NCI-H2081 (cell line): ENCODE results near the gene SLC25A44.

Experiments
- DNase-seq, 2 experiments: peaks; one replicate each; lab custom pipeline; 2025; lab: John Stamatoyannopoulos, UW

Gene SLC25A44

GRCh38 chr1:156241311-156241811, 47.5 kb downstream of the SLC25A44 start:
- DNase-seq = no peak

- DNase-seq = no peak
These were observed 48.0 kb downstream of the SLC25A44 start, which contains the start of gene BGLAP for GRCh38 chr1:156241926-156242325. TSS of gene BGLAP (plus strand) at chr1:156242184. CDS start at chr1:156242232, 48 bp downstream.

- no peak for DNase-seq
These were observed 48.8 kb downstream of the SLC25A44 start for GRCh38 chr1:156242738-156243137.

GRCh38 chr1:156244126-156244525, 50.2 kb downstream of the SLC25A44 start:
- DNase-seq = no peak

GRCh38 chr1:156244712-156245111, 50.8 kb downstream of the SLC25A44 start:
- no peak for DNase-seq

GRCh38 chr1:156245451-156246232, 51.7 kb downstream of the SLC25A44 start:
- DNase-seq = peak; percentile 64 to 74

- DNase-seq = no peak
These were observed 52.4 kb downstream of the SLC25A44 start for GRCh38 chr1:156246241-156246780.

- no peak for DNase-seq
These were observed 53.0 kb downstream of the SLC25A44 start for GRCh38 chr1:156246781-156247459.

GRCh38 chr1:156247460-156248322, 53.8 kb downstream of the SLC25A44 start, which contains the start of gene PAQR6:
TSS of gene PAQR6 (minus strand) at chr1:156248056. CDS start at chr1:156246731, 1,325 bp downstream.
- DNase-seq = no peak

- no peak for DNase-seq
These were observed 54.4 kb downstream of the SLC25A44 start for GRCh38 chr1:156248323-156248683.

GRCh38 chr1:156249593-156249992, 55.7 kb downstream of the SLC25A44 start:
- no peak for DNase-seq

GRCh38 chr1:156251527-156251926, 57.6 kb downstream of the SLC25A44 start:
- DNase-seq = no peak

- DNase-seq = no peak
These were observed 59.7 kb downstream of the SLC25A44 start for GRCh38 chr1:156253634-156254033.

GRCh38 chr1:156257711-156258110, 63.8 kb downstream of the SLC25A44 start:
- no peak for DNase-seq

- DNase-seq = no peak
These were observed 65.0 kb downstream of the SLC25A44 start for GRCh38 chr1:156258859-156259258.

- no peak for DNase-seq
These were observed 65.9 kb downstream of the SLC25A44 start for GRCh38 chr1:156259805-156260204.

GRCh38 chr1:156260896-156261295, 67.0 kb downstream of the SLC25A44 start:
- no peak for DNase-seq
